Mesenchymal stem cell (in vitro differentiated cells and primary cell): Measurements from ENCODE around the gene MAPK4.

Experiments used
- DNase-seq: peaks from one replicate; pipeline ENCODE4 v3.0.0-alpha.2; 2013
- H2AFZ ChIP-seq: one replicate; pipeline ENCODE4 v1.6.1; 2013; ENCODE audit warnings: low read depth, mild to moderate bottlenecking, control low read depth, inconsistent platforms, low read length, moderate library complexity
- H2AK5ac ChIP-seq: 2 replicates; pipeline ENCODE4 v1.6.1; 2013; ENCODE audit warnings: low read length, moderate library complexity, mild to moderate bottlenecking, inconsistent platforms; ENCODE audit not compliant: severe bottlenecking
- H2BK120ac ChIP-seq: one replicate; pipeline ENCODE4 v1.6.1; 2013; ENCODE audit warnings: low read depth, mild to moderate bottlenecking, inconsistent platforms, low read length, moderate library complexity
- H2BK12ac ChIP-seq, 2 experiments: one replicate each; pipeline ENCODE4 v1.6.1; 2013; ENCODE audit warnings: inconsistent platforms in 2 of 2, low read length in 2 of 2, mild to moderate bottlenecking in 2 of 2, moderate library complexity in 2 of 2, control low read depth in 1 of 2
- H2BK15ac ChIP-seq: one replicate; pipeline ENCODE4 v1.6.1; 2013; ENCODE audit warnings: mild to moderate bottlenecking, low read depth, inconsistent platforms; ENCODE audit not compliant: poor library complexity, severe bottlenecking
- H2BK5ac ChIP-seq: 2 replicates; pipeline ENCODE4 v1.6.1; 2013; ENCODE audit warnings: low read depth, mild to moderate bottlenecking, low read length, control low read depth, inconsistent platforms; ENCODE audit not compliant: poor library complexity, severe bottlenecking
- H3K14ac ChIP-seq, 2 experiments: one replicate each; pipeline ENCODE4 v1.6.1; 2013; ENCODE audit warnings: inconsistent platforms in 2 of 2, low read length in 2 of 2, control low read depth in 1 of 2, mild to moderate bottlenecking in 1 of 2, moderate library complexity in 1 of 2
- H3K18ac ChIP-seq, 2 experiments: one replicate each; pipeline ENCODE4 v1.6.1; 2013; ENCODE audit warnings: inconsistent platforms in 2 of 2, low read length in 2 of 2, control low read depth in 1 of 2, low read depth in 1 of 2, mild to moderate bottlenecking in 1 of 2
- H3K23ac ChIP-seq, 2 experiments: one replicate each; pipeline ENCODE4 v1.6.1; 2013; ENCODE audit warnings: inconsistent platforms in 2 of 2, low read length in 2 of 2, mild to moderate bottlenecking in 2 of 2, moderate library complexity in 2 of 2, control low read depth in 1 of 2
- H3K27ac ChIP-seq: 2 replicates; pipeline ENCODE4 v1.5.1; 2013; ENCODE audit warnings: mild to moderate bottlenecking, moderate library complexity, low read length, control low read depth, inconsistent platforms; ENCODE audit not compliant: poor library complexity, severe bottlenecking
- H3K27me3 ChIP-seq, 2 experiments: 2 replicates each; pipeline versions ENCODE4 v1.6.1 to v1.7.0; 2013; ENCODE audit warnings: low read length in 2 of 2, mild to moderate bottlenecking in 2 of 2, moderate library complexity in 2 of 2, control low read depth in 1 of 2, inconsistent platforms in 1 of 2; ENCODE audit not compliant: control insufficient read depth in 1 of 2, insufficient read depth in 1 of 2
- H3K36me3 ChIP-seq, 2 experiments: 2 replicates each; pipeline versions ENCODE4 v1.6.1 to v1.7.0; 2013; ENCODE audit warnings: low read length in 2 of 2, control low read depth in 1 of 2, inconsistent platforms in 1 of 2, low read depth in 1 of 2, mild to moderate bottlenecking in 1 of 2; ENCODE audit not compliant: insufficient read depth in 2 of 2, control insufficient read depth in 1 of 2
- H3K4ac ChIP-seq, 2 experiments: one replicate each; pipeline ENCODE4 v1.6.1; 2013; ENCODE audit warnings: inconsistent platforms in 2 of 2, low read length in 2 of 2, mild to moderate bottlenecking in 2 of 2, moderate library complexity in 2 of 2, control low read depth in 1 of 2, low read depth in 1 of 2
- H3K4me1 ChIP-seq: 2 replicates; pipeline ENCODE4 v1.6.1; 2013; ENCODE audit warnings: low read depth, low read length, control low read depth; ENCODE audit not compliant: control insufficient read depth, insufficient read depth
- H3K4me2 ChIP-seq: 2 replicates; pipeline ENCODE4 v1.6.1; 2013; ENCODE audit warnings: low read length, mild to moderate bottlenecking, inconsistent platforms; ENCODE audit not compliant: poor library complexity, severe bottlenecking
- H3K4me3 ChIP-seq, 2 experiments: 2 replicates each; pipeline versions ENCODE4 v1.5.1 to v1.7.0; 2013; ENCODE audit warnings: low read length in 2 of 2, mild to moderate bottlenecking in 2 of 2, control low read depth in 1 of 2, low read depth in 1 of 2; ENCODE audit not compliant: insufficient read depth in 1 of 2
- H3K79me1 ChIP-seq: replicated peaks from 2 replicates; pipeline ENCODE4 v1.6.1; 2013; ENCODE audit warnings: mild to moderate bottlenecking, control low read depth, low read length, inconsistent platforms; ENCODE audit not compliant: poor library complexity, severe bottlenecking
- H3K9ac ChIP-seq: 2 replicates; pipeline ENCODE4 v1.7.0; 2013; ENCODE audit warnings: mild to moderate bottlenecking, low read length, moderate library complexity
- H3K9me3 ChIP-seq: 2 replicates; pipeline ENCODE4 v1.7.0; 2013; ENCODE audit warnings: mild to moderate bottlenecking, low read length; ENCODE audit not compliant: control insufficient read depth
- H4K8ac ChIP-seq: one replicate; pipeline ENCODE4 v1.6.1; 2013; ENCODE audit warnings: inconsistent platforms, mild to moderate bottlenecking, low read length, moderate library complexity
- H4K91ac ChIP-seq: one replicate; pipeline ENCODE4 v1.6.1; 2013; ENCODE audit warnings: mild to moderate bottlenecking, low read length, inconsistent platforms
- WGBS: methylation state at CpG from one replicate; pipeline ENCODE4 v1.1.7; 2013; ENCODE audit warnings: mixed read lengths; 5-methylcytosine and 5-hydroxymethylcytosine counted together

Gene MAPK4

DNA sequence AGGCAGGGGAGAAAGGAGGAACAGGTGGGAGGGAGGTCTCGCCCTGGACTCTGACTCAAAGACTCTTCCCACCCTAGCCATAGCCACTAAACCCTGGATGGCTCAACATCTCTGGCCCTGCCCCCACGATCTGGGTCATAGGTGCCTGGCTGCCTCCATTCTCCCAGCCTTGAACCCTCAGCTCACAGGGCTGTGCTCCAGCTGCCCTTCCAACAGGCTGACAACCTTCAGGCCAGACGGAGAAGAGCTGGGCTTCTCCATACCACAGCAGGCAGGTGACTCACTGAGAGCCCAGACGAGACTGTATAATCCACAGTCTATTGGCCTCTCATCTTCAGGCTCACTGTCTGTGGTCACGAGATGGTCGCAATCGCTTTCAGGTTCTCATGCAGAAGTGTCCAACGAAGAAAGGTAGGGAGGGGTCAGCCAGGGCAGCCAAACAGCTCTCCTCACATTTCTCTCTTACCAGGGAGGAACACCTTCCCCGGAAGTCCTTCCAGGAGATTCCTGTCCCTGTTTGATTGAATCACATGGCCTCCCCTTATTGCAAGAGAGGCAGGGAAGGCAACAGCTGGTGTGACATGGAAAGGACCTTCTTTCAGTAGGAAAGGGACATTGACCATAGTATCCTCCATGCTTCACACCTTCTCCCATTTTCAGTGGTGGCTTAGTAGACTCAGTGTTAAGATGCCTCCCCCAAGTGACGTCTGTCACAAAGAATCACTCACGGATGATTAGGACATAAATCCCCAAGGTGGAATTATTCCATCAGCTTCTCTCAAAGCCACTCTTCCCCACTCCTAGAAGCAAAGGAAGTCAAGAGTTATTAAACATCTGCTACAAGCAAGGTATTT, 159.8 kb downstream of the MAPK4 start:
- H3K14ac ChIP-seq, result no peak overlapping the region
- no peak overlapping the region for H3K4ac ChIP-seq
- no peaks in the 10 kb centered on the region for H3K79me1 ChIP-seq
- H2BK120ac ChIP-seq, result no peak overlapping the region
- no peak for DNase-seq
- no peak overlapping the region for H3K18ac ChIP-seq
- H3K4me2 ChIP-seq, result no peak overlapping the region
- no peak overlapping the region for H3K27ac ChIP-seq
- H2BK12ac ChIP-seq, result no peak overlapping the region
- H2AK5ac ChIP-seq, result no peak overlapping the region
- H2AFZ ChIP-seq, result no peak overlapping the region
- no peaks in the 10 kb centered on the region for H3K4me1 ChIP-seq
- no peak overlapping the region for H4K91ac ChIP-seq
- H3K36me3 ChIP-seq, result no peaks in the 10 kb centered on the region
- no peak overlapping the region for H3K9ac ChIP-seq
- no peak overlapping the region for H4K8ac ChIP-seq
- 75% methylated on average over 10 of the region's 11 CpGs for WGBS
- no peak overlapping the region for H3K4me3 ChIP-seq
- H3K27me3 ChIP-seq, result no peaks in the 10 kb centered on the region
- peaks cover 8% of the 10 kb centered on the region for H3K9me3 ChIP-seq
- no peak overlapping the region for H3K23ac ChIP-seq
- H2BK15ac ChIP-seq, result no peak overlapping the region
- H2BK5ac ChIP-seq, result no peak overlapping the region

DNA sequence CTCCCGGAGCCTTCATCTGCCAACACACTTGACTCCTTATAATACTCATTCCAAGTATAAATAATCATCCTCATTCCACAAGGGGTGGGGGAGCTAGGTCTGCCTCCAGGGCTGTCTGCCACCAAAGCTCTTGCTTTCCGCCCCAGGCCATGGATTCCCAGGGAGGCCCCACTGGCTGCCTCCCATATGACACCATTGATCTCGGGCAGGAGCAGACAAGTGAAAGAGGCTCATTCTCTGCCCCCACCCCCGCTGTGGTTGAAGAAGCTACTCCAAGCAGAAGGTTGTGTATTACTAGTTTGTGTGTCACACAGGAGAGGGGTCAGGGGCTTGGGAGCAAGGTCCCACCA, 160.4 kb downstream of the MAPK4 start:
- H3K23ac ChIP-seq, result no peak overlapping the region

DNA sequence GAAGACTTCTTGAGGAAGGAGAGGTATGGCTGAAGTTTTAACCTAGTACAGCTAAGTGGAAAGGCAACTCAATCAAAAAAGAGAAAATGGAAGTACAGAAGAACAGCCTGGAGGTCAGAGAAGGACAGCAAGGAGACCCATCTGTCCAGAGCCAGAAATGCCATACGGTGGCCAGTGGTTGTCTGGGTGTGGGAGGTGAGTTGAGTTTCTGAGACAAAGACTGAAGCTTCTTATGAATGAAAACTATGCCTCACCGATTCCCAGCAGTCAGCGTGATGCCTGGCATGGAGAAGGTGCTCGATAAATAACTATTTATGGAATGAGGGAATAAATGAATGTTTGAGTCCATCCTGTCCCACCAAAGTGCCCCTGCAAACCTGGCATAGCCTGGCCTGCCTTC, 161.1 kb downstream of the MAPK4 start:
- no peak overlapping the region for H3K23ac ChIP-seq
- no peak overlapping the region for H4K91ac ChIP-seq
- no peak overlapping the region for H3K27ac ChIP-seq
- no peaks in the 10 kb centered on the region for H3K27me3 ChIP-seq
- H2BK5ac ChIP-seq, result no peak overlapping the region
- WGBS, result 86% methylated on average over 4 of the region's 4 CpGs
- H3K4ac ChIP-seq, result no peak overlapping the region
- no peaks in the 10 kb centered on the region for H3K36me3 ChIP-seq
- H3K14ac ChIP-seq, result no peak overlapping the region
- no peak overlapping the region for H4K8ac ChIP-seq
- no peak overlapping the region for H3K4me3 ChIP-seq
- no peak overlapping the region for H2BK15ac ChIP-seq
- no peaks in the 10 kb centered on the region for H3K4me1 ChIP-seq
- no peak overlapping the region for H3K18ac ChIP-seq
- H3K79me1 ChIP-seq, result no peaks in the 10 kb centered on the region
- no peak overlapping the region for H2BK120ac ChIP-seq
- H3K9me3 ChIP-seq, result no peaks in the 10 kb centered on the region
- no peak overlapping the region for H2AK5ac ChIP-seq
- H3K9ac ChIP-seq, result no peak overlapping the region
- no peak overlapping the region for H3K4me2 ChIP-seq
- no peak overlapping the region for H2AFZ ChIP-seq
- no peak overlapping the region for H2BK12ac ChIP-seq
- no peak for DNase-seq

More for the DNA sequence above, 160.4 kb downstream of the MAPK4 start:
- H2BK15ac ChIP-seq, result no peak overlapping the region
- no peaks in the 10 kb centered on the region for H3K4me1 ChIP-seq
- H4K8ac ChIP-seq, result no peak overlapping the region
- H3K79me1 ChIP-seq, result no peaks in the 10 kb centered on the region
- H3K4me3 ChIP-seq, result no peak overlapping the region
- no peaks in the 10 kb centered on the region for H3K36me3 ChIP-seq
- no peak overlapping the region for H3K27ac ChIP-seq
- H3K4ac ChIP-seq, result no peak overlapping the region
- H3K18ac ChIP-seq, result no peak overlapping the region
- 72% methylated on average over 4 of the region's 4 CpGs for WGBS
- H3K9me3 ChIP-seq, result peaks cover 7% of the 10 kb centered on the region
- H2AK5ac ChIP-seq, result no peak overlapping the region
- H2AFZ ChIP-seq, result no peak overlapping the region
- H2BK120ac ChIP-seq, result no peak overlapping the region
- no peak overlapping the region for H2BK12ac ChIP-seq
- no peak for DNase-seq
- H3K27me3 ChIP-seq, result no peaks in the 10 kb centered on the region
- H3K4me2 ChIP-seq, result no peak overlapping the region
- no peak overlapping the region for H4K91ac ChIP-seq
- no peak overlapping the region for H3K14ac ChIP-seq
- no peak overlapping the region for H2BK5ac ChIP-seq
- H3K9ac ChIP-seq, result no peak overlapping the region

GRCh38 chr18:50721451-50722120, 161.7 kb downstream of the MAPK4 start:
- Histone ChIP-seq H3K4me1 (no peaks in the 10 kb centered on the region), H3K4me3 (no peak overlapping the region), H4K91ac (no peak overlapping the region), H2BK120ac (no peak overlapping the region), H3K4me2 (no peak overlapping the region), H3K18ac (no peak overlapping the region), H2BK15ac (no peak overlapping the region), H3K27me3 (no peaks in the 10 kb centered on the region), H3K36me3 (no peaks in the 10 kb centered on the region), H3K23ac (no peak overlapping the region), H4K8ac (no peak overlapping the region), H2AK5ac (no peak overlapping the region), H3K9me3 (no peaks in the 10 kb centered on the region), H3K4ac (no peak overlapping the region), H3K79me1 (no peaks in the 10 kb centered on the region), H2AFZ (no peak overlapping the region), H2BK5ac (no peak overlapping the region), H3K14ac (no peak overlapping the region), H3K9ac (no peak overlapping the region), H2BK12ac (no peak overlapping the region), H3K27ac (no peak overlapping the region)
- WGBS, result 85% methylated on average over 4 of the region's 4 CpGs
- DNase-seq, result no peak
